ENCODE measurements around the gene RGS6. TPM values are rescaled to one million over a fixed set of nuclear protein-coding genes. Genes with fewer than 3 reads are reported as not detected.

RGS6 gene
- total RNA-seq, 4 donors from 2014 or later: 0.84 to 3.0 (median 1.7) TPM; not detected in 1

GRCh38 chr14:72261068-72261467 lies 328.8 kb downstream of the RGS6 start:
- no peak for TF ChIP-seq POLR2A (IDR thresholded peaks at IDR 0.05)
- no peak for TF ChIP-seq CTCF (IDR thresholded peaks at IDR 0.05)

GRCh38 chr14:72262771-72263170 lies 330.5 kb downstream of the RGS6 start:
- WGBS, 2 donors: 83 to 98% methylated on average over 2 of the region's 2 CpGs

More at GRCh38 chr14:72261068-72261467, 328.8 kb downstream of the RGS6 start:
- no peak overlapping the region for H3K4me3 ChIP-seq (ENCODE audit: low read depth, poor library complexity, severe bottlenecking)
- intact Hi-C loops (cut with DNase I; ENCODE audit: low total_unique reads): no loop called here
- DNase-seq (ENCODE audit: low spot score in 2 of 2): no peak
- WGBS, 2 donors: 83 to 85% methylated on average over 4 of the region's 4 CpGs

GRCh38 chr14:72264716-72265115 lies 332.5 kb downstream of the RGS6 start:
- WGBS, 2 donors: 54 to 63% methylated on average over 5 of the region's 5 CpGs
- intact Hi-C loops (cut with DNase I; ENCODE audit: low total_unique reads): no loop called here
- no peak for DNase-seq (ENCODE audit: low spot score in 2 of 2)
- no peak for TF ChIP-seq POLR2A (IDR thresholded peaks at IDR 0.05)
- TF ChIP-seq CTCF (IDR thresholded peaks at IDR 0.05): no peak
- no peak overlapping the region for H3K4me3 ChIP-seq (ENCODE audit: low read depth, poor library complexity, severe bottlenecking)

More at GRCh38 chr14:72262771-72263170, 330.5 kb downstream of the RGS6 start:
- no peak overlapping the region for H3K4me3 ChIP-seq (ENCODE audit: low read depth, poor library complexity, severe bottlenecking)
- intact Hi-C loops (cut with DNase I; ENCODE audit: low total_unique reads): no loop called here
- TF ChIP-seq POLR2A (IDR thresholded peaks at IDR 0.05) (no peak), CTCF (IDR thresholded peaks at IDR 0.05) (no peak)
- no peak for DNase-seq (ENCODE audit: low spot score in 2 of 2)

GRCh38 chr14:72270147-72270727 lies 338.0 kb downstream of the RGS6 start:
- DNase-seq (ENCODE audit: low spot score in 2 of 2): no peak
- H3K4me3 ChIP-seq (ENCODE audit: low read depth, poor library complexity, severe bottlenecking): no peak overlapping the region
- TF ChIP-seq POLR2A (IDR thresholded peaks at IDR 0.05) (no peak), CTCF (IDR thresholded peaks at IDR 0.05) (no peak)
- 53 to 58% methylated on average over 5 of the region's 5 CpGs for WGBS, 2 donors
- intact Hi-C loops (cut with DNase I; ENCODE audit: low total_unique reads): no loop called here

- TF ChIP-seq CTCF (IDR thresholded peaks at IDR 0.05) (no peak), POLR2A (IDR thresholded peaks at IDR 0.05) (no peak)
- intact Hi-C loops (cut with DNase I; ENCODE audit: low total_unique reads): no loop called here
- 76 to 77% methylated on average over 3 of the region's 3 CpGs for WGBS, 2 donors
- DNase-seq (ENCODE audit: low spot score in 2 of 2): no peak
- H3K4me3 ChIP-seq (ENCODE audit: low read depth, poor library complexity, severe bottlenecking): no peak overlapping the region
Measured at GRCh38 chr14:72270749-72271148, 338.5 kb downstream of the RGS6 start.

GRCh38 chr14:72275242-72275641 lies 343.0 kb downstream of the RGS6 start:
- intact Hi-C loops (cut with DNase I; ENCODE audit: low total_unique reads): no loop called here
- no peak for DNase-seq (ENCODE audit: low spot score in 2 of 2)
- WGBS, 2 donors: 65 to 77% methylated on average over 1 of the region's 1 CpG
- no peak overlapping the region for H3K4me3 ChIP-seq (ENCODE audit: low read depth, poor library complexity, severe bottlenecking)
- TF ChIP-seq CTCF (IDR thresholded peaks at IDR 0.05): no peak
- no peak for TF ChIP-seq POLR2A (IDR thresholded peaks at IDR 0.05)
